Astrocyte of the spinal cord (primary cell): ENCODE measurements around the gene FBXL17.

Source experiments
- DNase-seq: peaks from one replicate; pipeline ENCODE4 v3.0.0; 2011; ENCODE audit warnings: low read depth, low spot score
- H3K4me3 ChIP-seq: 2 replicates; pipeline ENCODE4 v1.5.1; 2011; ENCODE audit warnings: low read depth, mild to moderate bottlenecking, low read length, moderate library complexity
- in situ Hi-C: cut with HindIII; loops from 2 replicates; pipeline ENCODE4 v1.10.0; 2017; ENCODE audit warnings: low sequenced_read_pairs
- TF ChIP-seq, protein P1 (sequence below): IDR thresholded peaks from 2 replicates; pipeline ENCODE4 v1.5.1; 2012; ENCODE audit warnings: low read depth, mild to moderate bottlenecking, low read length, inconsistent platforms

Gene FBXL17

DNA sequence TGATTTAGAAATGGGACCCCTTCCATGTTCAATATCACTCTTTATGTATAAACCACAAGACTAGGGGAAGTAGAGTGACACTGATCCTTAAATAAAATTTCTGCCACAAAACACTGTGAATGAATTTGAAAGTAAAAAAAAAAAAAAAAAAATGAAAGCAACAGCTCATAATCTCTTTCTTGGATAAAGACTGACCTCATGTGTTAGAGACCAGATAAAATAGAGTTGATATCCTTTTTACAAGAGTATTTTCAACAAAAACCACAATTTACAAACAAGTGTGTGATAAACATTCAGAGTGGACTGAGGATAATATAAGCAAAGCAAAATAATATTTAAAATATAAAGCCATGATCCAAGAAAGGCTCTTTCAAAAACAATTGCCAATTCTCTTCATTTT lies 180.2 kb downstream of the FBXL17 start:
- no peak overlapping the region for H3K4me3 ChIP-seq
- TF ChIP-seq, protein P1, sequence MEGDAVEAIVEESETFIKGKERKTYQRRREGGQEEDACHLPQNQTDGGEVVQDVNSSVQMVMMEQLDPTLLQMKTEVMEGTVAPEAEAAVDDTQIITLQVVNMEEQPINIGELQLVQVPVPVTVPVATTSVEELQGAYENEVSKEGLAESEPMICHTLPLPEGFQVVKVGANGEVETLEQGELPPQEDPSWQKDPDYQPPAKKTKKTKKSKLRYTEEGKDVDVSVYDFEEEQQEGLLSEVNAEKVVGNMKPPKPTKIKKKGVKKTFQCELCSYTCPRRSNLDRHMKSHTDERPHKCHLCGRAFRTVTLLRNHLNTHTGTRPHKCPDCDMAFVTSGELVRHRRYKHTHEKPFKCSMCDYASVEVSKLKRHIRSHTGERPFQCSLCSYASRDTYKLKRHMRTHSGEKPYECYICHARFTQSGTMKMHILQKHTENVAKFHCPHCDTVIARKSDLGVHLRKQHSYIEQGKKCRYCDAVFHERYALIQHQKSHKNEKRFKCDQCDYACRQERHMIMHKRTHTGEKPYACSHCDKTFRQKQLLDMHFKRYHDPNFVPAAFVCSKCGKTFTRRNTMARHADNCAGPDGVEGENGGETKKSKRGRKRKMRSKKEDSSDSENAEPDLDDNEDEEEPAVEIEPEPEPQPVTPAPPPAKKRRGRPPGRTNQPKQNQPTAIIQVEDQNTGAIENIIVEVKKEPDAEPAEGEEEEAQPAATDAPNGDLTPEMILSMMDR = no peak
- no peak for DNase-seq
- in situ Hi-C loops = no loop called here

GRCh38 chr5:108196276-108196675 lies 185.6 kb downstream of the FBXL17 start:
- no peak for DNase-seq
- no peak overlapping the region for H3K4me3 ChIP-seq
- in situ Hi-C loops = no loop called here
- TF ChIP-seq, protein P1 = no peak

GRCh38 chr5:108193021-108193795 lies 188.7 kb downstream of the FBXL17 start:
- no peak overlapping the region for H3K4me3 ChIP-seq
- in situ Hi-C loops = no loop called here
- TF ChIP-seq, protein P1 = no peak
- peak; percentile 82 for DNase-seq

- no peak for DNase-seq
Observed at GRCh38 chr5:108184940-108185339, 197.0 kb downstream of the FBXL17 start.

DNA sequence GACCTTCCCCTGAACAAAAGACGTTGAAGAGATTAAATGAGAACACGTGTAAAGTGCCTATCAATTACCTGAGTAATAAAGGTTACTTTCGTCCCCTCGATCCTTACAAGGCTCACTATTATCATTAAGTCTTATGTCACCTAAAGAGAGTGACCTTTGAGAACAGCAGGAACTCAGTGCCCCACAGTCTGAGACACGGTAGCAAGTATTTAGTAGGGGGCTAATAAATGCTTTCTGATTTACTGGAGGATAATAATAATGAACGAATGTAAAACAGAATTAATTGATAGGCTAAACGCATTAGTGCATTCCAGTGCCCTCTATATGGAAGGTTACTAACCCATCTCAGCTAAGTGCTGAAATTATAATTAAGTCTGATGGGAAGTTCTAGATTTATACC lies 199.9 kb downstream of the FBXL17 start:
- no peak overlapping the region for H3K4me3 ChIP-seq
- TF ChIP-seq, protein P1 = no peak
- DNase-seq = no peak
- in situ Hi-C loops = no loop called here

More at GRCh38 chr5:108184940-108185339, 197.0 kb downstream of the FBXL17 start:
- in situ Hi-C loops = no loop called here
- TF ChIP-seq, protein P1 = no peak
- H3K4me3 ChIP-seq = no peak overlapping the region

- H3K4me3 ChIP-seq = no peak overlapping the region
- in situ Hi-C loops = no loop called here
- DNase-seq = no peak
- TF ChIP-seq, protein P1 = no peak
Observed at GRCh38 chr5:108174286-108174685, 207.6 kb downstream of the FBXL17 start.

- in situ Hi-C loops = no loop called here
- TF ChIP-seq, protein P1 = no peak
- DNase-seq = no peak
- H3K4me3 ChIP-seq = no peak overlapping the region
Observed at GRCh38 chr5:108171759-108172158, 210.1 kb downstream of the FBXL17 start.
